Astrocyte of the spinal cord (primary cell): ENCODE data around the gene WDR37.

Source experiments
- DNase-seq: peaks from one replicate; pipeline ENCODE4 v3.0.0; 2011; ENCODE audit warnings: low read depth, low spot score
- H3K4me3 ChIP-seq: 2 replicates; pipeline ENCODE4 v1.5.1; 2011; ENCODE audit warnings: low read depth, mild to moderate bottlenecking, low read length, moderate library complexity
- in situ Hi-C: cut with HindIII; loops from 2 replicates; pipeline ENCODE4 v1.10.0; 2017; ENCODE audit warnings: low sequenced_read_pairs
- TF ChIP-seq, protein P1 (sequence below): IDR thresholded peaks from 2 replicates; pipeline ENCODE4 v1.5.1; 2012; ENCODE audit warnings: low read depth, mild to moderate bottlenecking, low read length, inconsistent platforms

WDR37 gene

DNA sequence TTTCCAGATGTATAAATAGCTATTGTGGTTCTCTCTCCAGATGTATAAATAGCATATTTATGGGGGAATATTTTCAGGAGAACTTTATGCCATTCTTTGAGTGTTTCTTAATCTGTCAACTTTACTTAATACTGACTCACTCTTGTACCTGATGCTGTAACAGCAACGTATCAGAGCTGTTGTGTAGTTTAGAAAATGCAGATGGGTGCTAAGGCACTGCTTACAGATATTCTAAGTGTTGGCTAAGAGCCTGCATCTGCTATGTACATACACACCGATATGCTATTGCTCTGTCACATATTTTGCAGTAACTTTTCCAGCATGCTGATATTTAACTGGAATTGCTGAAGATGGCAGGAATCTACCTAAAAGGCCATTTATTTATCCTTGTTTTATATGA lies 71.9 kb downstream of the WDR37 start:
- H3K4me3 ChIP-seq = no peak overlapping the region
- TF ChIP-seq, protein P1, sequence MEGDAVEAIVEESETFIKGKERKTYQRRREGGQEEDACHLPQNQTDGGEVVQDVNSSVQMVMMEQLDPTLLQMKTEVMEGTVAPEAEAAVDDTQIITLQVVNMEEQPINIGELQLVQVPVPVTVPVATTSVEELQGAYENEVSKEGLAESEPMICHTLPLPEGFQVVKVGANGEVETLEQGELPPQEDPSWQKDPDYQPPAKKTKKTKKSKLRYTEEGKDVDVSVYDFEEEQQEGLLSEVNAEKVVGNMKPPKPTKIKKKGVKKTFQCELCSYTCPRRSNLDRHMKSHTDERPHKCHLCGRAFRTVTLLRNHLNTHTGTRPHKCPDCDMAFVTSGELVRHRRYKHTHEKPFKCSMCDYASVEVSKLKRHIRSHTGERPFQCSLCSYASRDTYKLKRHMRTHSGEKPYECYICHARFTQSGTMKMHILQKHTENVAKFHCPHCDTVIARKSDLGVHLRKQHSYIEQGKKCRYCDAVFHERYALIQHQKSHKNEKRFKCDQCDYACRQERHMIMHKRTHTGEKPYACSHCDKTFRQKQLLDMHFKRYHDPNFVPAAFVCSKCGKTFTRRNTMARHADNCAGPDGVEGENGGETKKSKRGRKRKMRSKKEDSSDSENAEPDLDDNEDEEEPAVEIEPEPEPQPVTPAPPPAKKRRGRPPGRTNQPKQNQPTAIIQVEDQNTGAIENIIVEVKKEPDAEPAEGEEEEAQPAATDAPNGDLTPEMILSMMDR = no peak
- no peak for DNase-seq
- in situ Hi-C loops = no loop called here

- no peak overlapping the region for H3K4me3 ChIP-seq
- no peak for DNase-seq
- in situ Hi-C loops = no loop called here
- TF ChIP-seq, protein P1 = no peak
These were observed 72.5 kb downstream of the WDR37 start for GRCh38 chr10:1128649-1129048.

DNA sequence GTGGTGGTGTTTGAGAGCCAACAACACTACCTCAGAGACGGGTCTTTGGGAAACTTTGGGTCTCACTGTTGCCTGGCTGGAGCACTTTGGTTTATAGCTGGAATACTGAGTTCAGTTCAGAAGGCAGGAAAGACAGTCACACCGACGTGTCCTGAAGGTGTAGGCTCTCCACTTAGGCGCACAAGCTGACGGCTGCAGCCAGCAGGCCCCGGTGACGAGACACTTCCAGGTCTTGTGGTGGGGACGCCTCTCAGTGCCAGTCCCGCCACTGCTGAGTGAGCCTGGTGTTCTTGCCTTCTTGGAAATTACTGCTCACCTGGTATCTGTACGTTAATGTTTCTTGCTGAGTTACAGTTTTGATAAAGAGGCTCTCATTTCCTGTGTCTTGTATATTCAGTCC lies 74.0 kb downstream of the WDR37 start:
- in situ Hi-C loops = no loop called here
- no peak for DNase-seq
- TF ChIP-seq, protein P1 = no peak

GRCh38 chr10:1130995-1131790 lies 75.0 kb downstream of the WDR37 start:
- TF ChIP-seq, protein P1 = no peak
- DNase-seq = no peak
- in situ Hi-C loops = no loop called here
- H3K4me3 ChIP-seq = no peak overlapping the region

More for the DNA sequence above, 74.0 kb downstream of the WDR37 start:
- no peak overlapping the region for H3K4me3 ChIP-seq

GRCh38 chr10:1132584-1132983 lies 76.4 kb downstream of the WDR37 start:
- in situ Hi-C loops = no loop called here
- TF ChIP-seq, protein P1 = no peak
- H3K4me3 ChIP-seq = no peak overlapping the region
- DNase-seq = no peak

- DNase-seq = no peak
- H3K4me3 ChIP-seq = no peak overlapping the region
- TF ChIP-seq, protein P1 = no peak
- in situ Hi-C loops = no loop called here
These were observed 77.4 kb downstream of the WDR37 start for GRCh38 chr10:1133495-1134045.
